UCSD-AML1 (cell line): ENCODE results near the gene LMBRD1.
"Not testable (repeated sequence)": the region's sequence is repeated elsewhere in the genome, so short reads cannot be mapped to it uniquely, and the experiment has no call there.

ENCODE experiments used
- DNase-seq: peaks from one replicate; lab custom pipeline; 2025; ENCODE audit not compliant: unreplicated experiment; lab: John Stamatoyannopoulos, UW

The LMBRD1 gene

GRCh38 chr6:69796642-69797390 is at the start of gene LMBRD1:
Gene LMBRD1 (minus strand): TSS chr6:69797010. CDS start chr6:69796881, 129 bp downstream.
- peak; percentile 97 for DNase-seq

- DNase-seq = no peak
Observed at GRCh38 chr6:69846312-69846711, 49.5 kb upstream of the LMBRD1 start.

GRCh38 chr6:69843189-69843588 is 46.4 kb upstream of the LMBRD1 start:
- no peak for DNase-seq

GRCh38 chr6:69841862-69842261 is 45.1 kb upstream of the LMBRD1 start:
- DNase-seq = no peak

GRCh38 chr6:69835414-69836179 is 38.8 kb upstream of the LMBRD1 start:
- no peak for DNase-seq

GRCh38 chr6:69832558-69832957 is 35.7 kb upstream of the LMBRD1 start:
- DNase-seq = no peak

GRCh38 chr6:69827276-69827893 is 30.6 kb upstream of the LMBRD1 start:
- DNase-seq = no peak

GRCh38 chr6:69825904-69826303 is 29.1 kb upstream of the LMBRD1 start:
- no peak for DNase-seq

- not testable (repeated sequence) for DNase-seq
Observed at GRCh38 chr6:69824355-69824754, 27.5 kb upstream of the LMBRD1 start.

GRCh38 chr6:69820438-69820837 is 23.6 kb upstream of the LMBRD1 start:
- DNase-seq = no peak

GRCh38 chr6:69820018-69820417 is 23.2 kb upstream of the LMBRD1 start:
- no peak for DNase-seq

- DNase-seq = no peak
Observed at GRCh38 chr6:69819138-69819537, 22.3 kb upstream of the LMBRD1 start.

- DNase-seq = no peak
Observed at GRCh38 chr6:69818223-69818930, 21.6 kb upstream of the LMBRD1 start.

- DNase-seq = no peak
Observed at GRCh38 chr6:69817358-69817757, 20.5 kb upstream of the LMBRD1 start.

GRCh38 chr6:69816569-69816968 is 19.8 kb upstream of the LMBRD1 start:
- DNase-seq = no peak

GRCh38 chr6:69816026-69816425 is 19.2 kb upstream of the LMBRD1 start:
- no peak for DNase-seq

- no peak for DNase-seq
Observed at GRCh38 chr6:69813508-69813907, 16.7 kb upstream of the LMBRD1 start.

GRCh38 chr6:69812746-69813427 is 16.1 kb upstream of the LMBRD1 start:
- no peak for DNase-seq

- no peak for DNase-seq
Observed at GRCh38 chr6:69802995-69803394, 6.2 kb upstream of the LMBRD1 start.

- DNase-seq = no peak
Observed at GRCh38 chr6:69801711-69802110, 4.9 kb upstream of the LMBRD1 start.

GRCh38 chr6:69801225-69801624 is 4.4 kb upstream of the LMBRD1 start:
- peak; percentile 8 for DNase-seq
